ENCODE results near the gene MKX. TPM values are rescaled to one million over a fixed set of nuclear protein-coding genes. Genes with fewer than 3 reads are reported as not detected.

The MKX gene
- total RNA-seq, 1 donor from 2014 or later, result 0.42 TPM

DNA sequence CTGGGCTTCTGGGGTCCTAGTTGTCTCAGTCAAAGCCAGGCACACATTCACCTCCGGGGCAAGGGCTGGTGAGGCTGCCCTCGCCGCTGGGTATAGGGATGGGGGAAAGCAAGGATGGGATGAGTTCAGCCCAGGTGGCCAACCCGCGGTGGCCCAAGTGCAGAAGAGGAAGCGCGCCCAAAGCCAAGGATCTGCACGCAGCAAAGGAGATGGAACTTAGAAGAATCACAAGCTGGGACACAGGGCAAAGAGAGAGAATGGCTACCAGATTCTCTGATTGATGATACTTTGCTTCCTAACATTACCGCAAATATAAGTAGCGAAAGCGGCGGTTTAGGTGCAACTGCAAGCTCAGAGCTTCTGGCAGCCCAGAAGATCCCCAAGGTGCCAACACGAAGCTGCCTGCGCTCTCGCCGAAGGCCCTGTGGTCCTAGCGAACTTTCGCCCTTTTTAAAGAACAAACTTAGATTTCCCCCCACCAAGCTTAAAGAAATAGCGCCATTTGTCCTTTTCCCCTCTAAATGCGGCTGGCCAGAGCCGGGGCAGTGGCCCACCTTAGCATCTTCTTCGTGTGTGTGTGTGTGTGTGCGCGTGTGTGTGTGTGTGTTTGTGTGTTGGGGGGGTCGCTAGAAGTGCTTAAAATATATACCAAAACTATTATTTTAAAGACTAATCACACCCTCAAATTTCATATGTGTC, 927 bp upstream of the MKX start:
- Mint-ChIP-seq H3K4me1 (ENCODE audit: low read depth, unreplicated experiment) (peaks cover 13% of the 10 kb centered on the region), H3K9me3 (ENCODE audit: unreplicated experiment) (peaks cover 13% of the 10 kb centered on the region), H3K36me3 (ENCODE audit: unreplicated experiment) (no peaks in the 10 kb centered on the region), H3K4me3 (ENCODE audit: unreplicated experiment) (peak overlapping the region; percentile 90), H3K27ac (ENCODE audit: unreplicated experiment) (no peak overlapping the region), H3K27me3 (ENCODE audit: unreplicated experiment) (peaks cover 28% of the 10 kb centered on the region)
- TF ChIP-seq, protein P1, sequence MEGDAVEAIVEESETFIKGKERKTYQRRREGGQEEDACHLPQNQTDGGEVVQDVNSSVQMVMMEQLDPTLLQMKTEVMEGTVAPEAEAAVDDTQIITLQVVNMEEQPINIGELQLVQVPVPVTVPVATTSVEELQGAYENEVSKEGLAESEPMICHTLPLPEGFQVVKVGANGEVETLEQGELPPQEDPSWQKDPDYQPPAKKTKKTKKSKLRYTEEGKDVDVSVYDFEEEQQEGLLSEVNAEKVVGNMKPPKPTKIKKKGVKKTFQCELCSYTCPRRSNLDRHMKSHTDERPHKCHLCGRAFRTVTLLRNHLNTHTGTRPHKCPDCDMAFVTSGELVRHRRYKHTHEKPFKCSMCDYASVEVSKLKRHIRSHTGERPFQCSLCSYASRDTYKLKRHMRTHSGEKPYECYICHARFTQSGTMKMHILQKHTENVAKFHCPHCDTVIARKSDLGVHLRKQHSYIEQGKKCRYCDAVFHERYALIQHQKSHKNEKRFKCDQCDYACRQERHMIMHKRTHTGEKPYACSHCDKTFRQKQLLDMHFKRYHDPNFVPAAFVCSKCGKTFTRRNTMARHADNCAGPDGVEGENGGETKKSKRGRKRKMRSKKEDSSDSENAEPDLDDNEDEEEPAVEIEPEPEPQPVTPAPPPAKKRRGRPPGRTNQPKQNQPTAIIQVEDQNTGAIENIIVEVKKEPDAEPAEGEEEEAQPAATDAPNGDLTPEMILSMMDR (IDR thresholded peaks at IDR 0.05; ENCODE audit: partially characterized antibody, unreplicated experiment), result no peak
- DNase-seq, result no peak

DNA sequence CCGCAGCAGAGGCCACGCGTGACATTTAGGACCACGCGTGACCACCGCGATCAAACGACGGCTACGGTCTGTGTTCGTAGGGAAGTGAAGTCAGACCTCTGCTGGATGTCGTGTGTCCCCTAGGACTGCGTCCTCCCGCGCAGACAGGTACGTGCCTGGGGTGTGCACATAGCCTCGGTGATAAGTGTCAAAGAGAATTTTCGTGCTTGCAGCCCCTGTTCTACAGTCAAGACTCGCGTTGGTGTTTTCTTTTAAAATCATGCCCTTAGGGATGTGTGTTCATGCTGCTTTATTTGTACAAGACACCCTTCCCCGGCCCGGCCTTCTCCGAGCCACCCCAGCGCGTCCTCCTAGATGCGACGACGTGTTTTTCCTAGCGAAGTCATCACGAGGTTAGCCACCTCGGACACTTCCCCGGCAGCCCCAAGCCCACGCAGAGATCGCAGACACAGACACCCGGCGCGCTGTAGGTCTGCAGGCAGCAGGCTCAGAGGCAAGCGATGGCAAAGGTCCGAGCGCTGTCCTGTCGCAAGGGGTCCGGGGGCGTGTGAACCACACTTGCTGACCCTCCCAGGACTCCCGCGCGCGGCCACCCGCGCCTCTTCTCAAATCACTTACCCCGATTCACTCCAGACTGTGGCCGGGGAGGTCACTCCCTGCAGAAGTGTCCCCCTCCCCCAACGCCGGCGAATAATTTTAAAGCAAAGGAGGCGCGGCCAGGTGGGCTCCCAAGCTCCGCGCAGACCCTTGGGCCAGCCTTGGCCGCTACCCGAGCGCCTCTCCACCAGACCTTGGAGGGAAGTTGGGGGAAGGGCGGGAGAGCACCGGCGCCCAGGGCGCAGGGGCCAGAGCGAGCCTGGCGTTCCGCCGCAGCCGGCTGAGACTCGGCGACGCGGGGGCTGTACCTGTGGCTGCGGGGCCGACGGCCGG, 552 bp downstream of the MKX start:
- TF ChIP-seq, protein P1 (IDR thresholded peaks at IDR 0.05; ENCODE audit: partially characterized antibody, unreplicated experiment), result no peak
- peak overlapping the region; percentile 97 for H3K4me3 Mint-ChIP-seq (ENCODE audit: unreplicated experiment)
- H3K4me1 Mint-ChIP-seq (ENCODE audit: low read depth, unreplicated experiment), result peaks cover 14% of the 10 kb centered on the region
- H3K36me3 Mint-ChIP-seq (ENCODE audit: unreplicated experiment), result no peaks in the 10 kb centered on the region
- H3K27ac Mint-ChIP-seq (ENCODE audit: unreplicated experiment), result no peak overlapping the region
- H3K27me3 Mint-ChIP-seq (ENCODE audit: unreplicated experiment), result peaks cover 33% of the 10 kb centered on the region
- peaks cover 13% of the 10 kb centered on the region for H3K9me3 Mint-ChIP-seq (ENCODE audit: unreplicated experiment)
- DNase-seq, result no peak

GRCh38 chr10:27743877-27744801, 1.5 kb downstream of the MKX start:
- Mint-ChIP-seq H3K27me3 (ENCODE audit: unreplicated experiment) (peaks cover 33% of the 10 kb centered on the region), H3K27ac (ENCODE audit: unreplicated experiment) (no peak overlapping the region), H3K9me3 (ENCODE audit: unreplicated experiment) (peaks cover 13% of the 10 kb centered on the region), H3K36me3 (ENCODE audit: unreplicated experiment) (no peaks in the 10 kb centered on the region), H3K4me3 (ENCODE audit: unreplicated experiment) (peak overlapping the region; percentile 97), H3K4me1 (ENCODE audit: low read depth, unreplicated experiment) (peaks cover 14% of the 10 kb centered on the region)
- TF ChIP-seq, protein P1 (IDR thresholded peaks at IDR 0.05; ENCODE audit: partially characterized antibody, unreplicated experiment), result no peak
- peak; percentile 52 for DNase-seq

- TF ChIP-seq, protein P1 (IDR thresholded peaks at IDR 0.05; ENCODE audit: partially characterized antibody, unreplicated experiment), result no peak
- no peak overlapping the region for H3K27ac Mint-ChIP-seq (ENCODE audit: unreplicated experiment)
- peaks cover 14% of the 10 kb centered on the region for H3K4me1 Mint-ChIP-seq (ENCODE audit: low read depth, unreplicated experiment)
- peak; percentile 56 for DNase-seq
- H3K36me3 Mint-ChIP-seq (ENCODE audit: unreplicated experiment), result no peaks in the 10 kb centered on the region
- H3K9me3 Mint-ChIP-seq (ENCODE audit: unreplicated experiment), result peaks cover 13% of the 10 kb centered on the region
- H3K27me3 Mint-ChIP-seq (ENCODE audit: unreplicated experiment), result peaks cover 33% of the 10 kb centered on the region
- H3K4me3 Mint-ChIP-seq (ENCODE audit: unreplicated experiment), result peak overlapping the region; percentile 97
Observed at GRCh38 chr10:27743012-27743876, 2.4 kb downstream of the MKX start.

Measured in glutamatergic neuron (in vitro differentiated cells).